H9 (cell line): ENCODE measurements around the gene TFDP3. TPM values are rescaled to one million over a fixed set of nuclear protein-coding genes. Genes with fewer than 3 reads are reported as not detected.

Source experiments
- DNase-seq: peaks from one replicate; pipeline ENCODE4 v3.0.0-alpha.2; 2017
- H2AFZ ChIP-seq: one replicate; pipeline ENCODE4 v1.6.1; 2013; ENCODE audit warnings: mild to moderate bottlenecking, low read length, control low read depth, moderate library complexity
- H2AK5ac ChIP-seq: 2 replicates; pipeline ENCODE4 v1.6.1; 2013; ENCODE audit warnings: low read length, control low read depth, mixed read lengths; ENCODE audit not compliant: insufficient read length
- H2BK120ac ChIP-seq: one replicate; pipeline ENCODE4 v1.6.1; 2013; ENCODE audit warnings: low read depth, mild to moderate bottlenecking, low read length, control low read depth, inconsistent platforms; ENCODE audit not compliant: poor library complexity, severe bottlenecking
- H2BK12ac ChIP-seq: 2 replicates; pipeline ENCODE4 v1.6.1; 2013; ENCODE audit warnings: low read length, control low read depth, mixed read lengths, low read depth; ENCODE audit not compliant: insufficient read length
- H2BK15ac ChIP-seq: 2 replicates; pipeline ENCODE4 v1.6.1; 2013; ENCODE audit warnings: low read depth, low read length, control low read depth
- H2BK20ac ChIP-seq: one replicate; pipeline ENCODE4 v1.6.1; 2013; ENCODE audit warnings: low read depth, mild to moderate bottlenecking, low read length, control low read depth, inconsistent platforms; ENCODE audit not compliant: poor library complexity, severe bottlenecking
- H2BK5ac ChIP-seq: 2 replicates; pipeline ENCODE4 v1.6.1; 2013; ENCODE audit warnings: low read length, control low read depth, mixed read lengths; ENCODE audit not compliant: insufficient read length
- H3K14ac ChIP-seq: 2 replicates; pipeline ENCODE4 v1.6.1; 2013; ENCODE audit warnings: low read length, control low read depth; ENCODE audit not compliant: insufficient read depth
- H3K18ac ChIP-seq: 2 replicates; pipeline ENCODE4 v1.6.1; 2013; ENCODE audit warnings: low read depth, mild to moderate bottlenecking, mixed read lengths, low read length, control low read depth; ENCODE audit not compliant: insufficient read length
- H3K23ac ChIP-seq: 2 replicates; pipeline ENCODE4 v1.6.1; 2013; ENCODE audit warnings: low read length, control low read depth, mixed read lengths, low read depth; ENCODE audit not compliant: insufficient read length
- H3K23me2 ChIP-seq: 2 replicates; pipeline ENCODE4 v1.6.1; 2013; ENCODE audit warnings: low read depth, mild to moderate bottlenecking, mixed read lengths, low read length, control low read depth; ENCODE audit not compliant: insufficient read length, poor library complexity, severe bottlenecking
- H3K27ac ChIP-seq: 2 replicates; pipeline ENCODE4 v1.5.1; 2013; ENCODE audit warnings: low read length, control low read depth, mixed read lengths, low read depth; ENCODE audit not compliant: insufficient read length
- H3K27me3 ChIP-seq: 2 replicates; pipeline ENCODE4 v1.6.1; 2013; ENCODE audit warnings: low read length, control low read depth, inconsistent platforms; ENCODE audit not compliant: insufficient read depth
- H3K4ac ChIP-seq: 2 replicates; pipeline ENCODE4 v1.6.1; 2013; ENCODE audit warnings: low read depth, mild to moderate bottlenecking, control low read depth, inconsistent platforms, low read length, moderate library complexity
- H3K4me1 ChIP-seq: 2 replicates; pipeline ENCODE4 v1.6.1; 2013; ENCODE audit warnings: low read length, control low read depth, inconsistent platforms; ENCODE audit not compliant: insufficient read depth
- H3K4me2 ChIP-seq: 2 replicates; pipeline ENCODE4 v1.6.1; 2013; ENCODE audit warnings: low read length, control low read depth, mixed read lengths; ENCODE audit not compliant: insufficient read length, insufficient read depth
- H3K56ac ChIP-seq: 2 replicates; pipeline ENCODE4 v1.6.1; 2013; ENCODE audit warnings: low read depth, mild to moderate bottlenecking, mixed read lengths, low read length, control low read depth; ENCODE audit not compliant: insufficient read length
- H3K79me1 ChIP-seq: 2 replicates; pipeline ENCODE4 v1.6.1; 2013; ENCODE audit warnings: low read depth, mild to moderate bottlenecking, moderate library complexity, low read length, control low read depth, inconsistent platforms; ENCODE audit not compliant: insufficient read depth, poor library complexity, severe bottlenecking
- H3K79me2 ChIP-seq: 2 replicates; pipeline ENCODE4 v1.6.1; 2013; ENCODE audit warnings: low read length, control low read depth, inconsistent platforms; ENCODE audit not compliant: insufficient read depth
- H3K9ac ChIP-seq: 2 replicates; pipeline ENCODE4 v1.6.1; 2013; ENCODE audit warnings: low read length, control low read depth, mixed read lengths; ENCODE audit not compliant: insufficient read length; ENCODE audit errors: extremely low read depth
- H3K9me3 ChIP-seq: one replicate; pipeline ENCODE4 v1.6.1; 2013; ENCODE audit warnings: low read depth, low read length, inconsistent platforms; ENCODE audit not compliant: control insufficient read depth
- H3T11ph ChIP-seq: one replicate; pipeline ENCODE4 v1.6.1; 2013; ENCODE audit warnings: mild to moderate bottlenecking, low read length, control low read depth, inconsistent platforms
- H4K20me1 ChIP-seq: one replicate; pipeline ENCODE4 v1.6.1; 2013; ENCODE audit not compliant: control insufficient read depth, insufficient read length, insufficient read depth
- H4K5ac ChIP-seq: 2 replicates; pipeline ENCODE4 v1.6.1; 2013; ENCODE audit warnings: low read depth, mild to moderate bottlenecking, mixed read lengths, low read length, control low read depth; ENCODE audit not compliant: insufficient read length
- H4K8ac ChIP-seq: replicated peaks from 2 replicates; pipeline ENCODE4 v1.6.1; 2013; ENCODE audit warnings: low read length, control low read depth, mixed read lengths, low read depth; ENCODE audit not compliant: insufficient read length
- H4K91ac ChIP-seq: 2 replicates; pipeline ENCODE4 v1.6.1; 2013; ENCODE audit warnings: low read depth, mild to moderate bottlenecking, moderate library complexity, mixed read lengths, low read length, control low read depth; ENCODE audit not compliant: insufficient read length
- H3K27ac Mint-ChIP-seq, 3 experiments: 2 replicates in 2 of 3; 3 replicates in 1 of 3; pipeline ENCODE4 v1.8.0; 2020 to 2021; ENCODE audit warnings: mixed read lengths in 3 of 3, mild to moderate bottlenecking in 1 of 3, moderate library complexity in 1 of 3
- H3K27me3 Mint-ChIP-seq: 2 replicates; pipeline ENCODE4 v1.8.0; 2021; ENCODE audit warnings: low read depth, mild to moderate bottlenecking, moderate library complexity, mixed read lengths
- H3K36me3 Mint-ChIP-seq, 3 experiments: 2 replicates in 2 of 3; 3 replicates in 1 of 3; pipeline ENCODE4 v1.8.0; 2020 to 2021; ENCODE audit warnings: low read depth in 3 of 3, mixed read lengths in 3 of 3; ENCODE audit not compliant: insufficient read depth in 1 of 3
- H3K4me1 Mint-ChIP-seq, 2 experiments: 2 replicates each; pipeline ENCODE4 v1.8.0; 2020; ENCODE audit warnings: mixed read lengths in 2 of 2
- H3K4me3 Mint-ChIP-seq, 2 experiments: 2 replicates in 1 of 2; 3 replicates in 1 of 2; pipeline ENCODE4 v1.8.0; 2020 to 2021; ENCODE audit warnings: mild to moderate bottlenecking in 2 of 2, mixed read lengths in 2 of 2, moderate library complexity in 1 of 2
- H3K9me3 Mint-ChIP-seq, 2 experiments: 2 replicates in 1 of 2; 3 replicates in 1 of 2; pipeline ENCODE4 v1.8.0; 2020; ENCODE audit warnings: mild to moderate bottlenecking in 2 of 2, mixed read lengths in 2 of 2, moderate library complexity in 1 of 2
- WGBS: extraction: QIAGEN DNeasy Blood & Tissue Kit; methylation state at CpG from one replicate; pipeline ENCODE4 v1.1.7; 2013; ENCODE audit warnings: missing lambda C conversion rate, low lambda C conversion rate, mixed read lengths; ENCODE audit not compliant: insufficient read length; ENCODE audit errors: extremely low coverage; 5-methylcytosine and 5-hydroxymethylcytosine counted together
- total RNA-seq: library from RNA; stranded (reverse); gene quantifications from 2 replicates; pipeline ENCODE4 v1.2.1, GENCODE V29; 2021
- TF ChIP-seq, protein P1 (sequence below): fragments of 200-600 bp; sonication (generic); conservative IDR thresholded peaks from 3 replicates; pipeline ENCODE4 v1.8.0; 2021; ENCODE audit warnings: antibody characterized with exemption, mild to moderate bottlenecking

Gene TFDP3
- total RNA-seq, 1 experiment from 2014 or later = not detected

- Mint-ChIP-seq H3K9me3 (peaks cover 2 to 3% of the 10 kb centered on the region in 2 experiments; a peak in 1 of 5 replicates), H3K27ac (no peak overlapping the region), H3K4me3 (no peak overlapping the region), H3K4me1 (peaks cover 7 to 12% of the 10 kb centered on the region in 2 experiments), H3K36me3 (no peaks in the 10 kb centered on the region), H3K27me3 (peaks cover 7% of the 10 kb centered on the region)
- Histone ChIP-seq H3K4me2 (no peak overlapping the region), H4K5ac (no peak overlapping the region), H3K23me2 (no peaks in the 10 kb centered on the region), H3K18ac (no peak overlapping the region), H3K79me1 (no peaks in the 10 kb centered on the region), H2BK15ac (no peak overlapping the region), H3K27me3 (no peaks in the 10 kb centered on the region), H3K23ac (no peak overlapping the region), H4K91ac (no peak overlapping the region), H3K4ac (no peak overlapping the region), H2BK12ac (no peak overlapping the region), H3K79me2 (no peaks in the 10 kb centered on the region), H3T11ph (no peak overlapping the region), H3K14ac (no peak overlapping the region), H2BK5ac (no peak overlapping the region), H2BK20ac (no peak overlapping the region), H2BK120ac (no peak overlapping the region), H3K4me1 (no peaks in the 10 kb centered on the region), H3K56ac (no peak overlapping the region), H4K20me1 (no peaks in the 10 kb centered on the region), H2AFZ (no peak overlapping the region), H4K8ac (no peak overlapping the region), H2AK5ac (no peak overlapping the region), H3K9me3 (no peaks in the 10 kb centered on the region), H3K9ac (no peak overlapping the region), H3K27ac (no peak overlapping the region)
- TF ChIP-seq, protein P1, sequence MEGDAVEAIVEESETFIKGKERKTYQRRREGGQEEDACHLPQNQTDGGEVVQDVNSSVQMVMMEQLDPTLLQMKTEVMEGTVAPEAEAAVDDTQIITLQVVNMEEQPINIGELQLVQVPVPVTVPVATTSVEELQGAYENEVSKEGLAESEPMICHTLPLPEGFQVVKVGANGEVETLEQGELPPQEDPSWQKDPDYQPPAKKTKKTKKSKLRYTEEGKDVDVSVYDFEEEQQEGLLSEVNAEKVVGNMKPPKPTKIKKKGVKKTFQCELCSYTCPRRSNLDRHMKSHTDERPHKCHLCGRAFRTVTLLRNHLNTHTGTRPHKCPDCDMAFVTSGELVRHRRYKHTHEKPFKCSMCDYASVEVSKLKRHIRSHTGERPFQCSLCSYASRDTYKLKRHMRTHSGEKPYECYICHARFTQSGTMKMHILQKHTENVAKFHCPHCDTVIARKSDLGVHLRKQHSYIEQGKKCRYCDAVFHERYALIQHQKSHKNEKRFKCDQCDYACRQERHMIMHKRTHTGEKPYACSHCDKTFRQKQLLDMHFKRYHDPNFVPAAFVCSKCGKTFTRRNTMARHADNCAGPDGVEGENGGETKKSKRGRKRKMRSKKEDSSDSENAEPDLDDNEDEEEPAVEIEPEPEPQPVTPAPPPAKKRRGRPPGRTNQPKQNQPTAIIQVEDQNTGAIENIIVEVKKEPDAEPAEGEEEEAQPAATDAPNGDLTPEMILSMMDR = no peak
- no CpG with 5 or more reads among the region's 3 CpGs for WGBS
- no peak for DNase-seq
Observed at GRCh38 chrX:133214301-133214700, 3.9 kb downstream of the TFDP3 start.
